GM20000 (cell line): Measurements from ENCODE around the gene RASA2.
"Not testable (repeated sequence)": the region's sequence is repeated elsewhere in the genome, so short reads cannot be mapped to it uniquely, and the experiment has no call there.

Experiments used
- DNase-seq: peaks from one replicate; pipeline ENCODE4 v3.0.0; 2012; ENCODE audit warnings: low spot score
- CTCF ChIP-seq: IDR thresholded peaks from 2 replicates; pipeline ENCODE4 v1.5.1; 2012; ENCODE audit warnings: mild to moderate bottlenecking, control low read depth; ENCODE audit errors: extremely low read depth, missing control alignments

Gene RASA2

DNA sequence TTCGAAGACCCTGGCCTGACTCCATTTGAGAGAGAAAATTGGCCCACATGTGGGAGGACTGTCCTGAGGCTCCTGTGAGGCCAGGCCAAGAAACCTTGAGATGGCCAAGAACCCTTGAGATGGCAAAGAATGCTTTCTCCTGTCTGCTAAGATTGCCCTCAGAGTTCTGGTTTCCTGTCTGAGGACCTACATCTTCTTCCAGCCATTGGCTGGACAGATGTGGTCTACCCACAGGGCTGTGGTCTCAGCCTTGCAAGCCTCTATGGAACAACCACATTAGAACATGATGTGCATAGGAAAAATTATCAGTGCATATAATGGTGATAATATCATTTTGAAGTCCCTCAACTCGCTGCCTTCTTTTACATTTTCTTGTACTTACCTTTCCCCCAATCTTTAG is 10.8 kb upstream of the RASA2 start:
- TF ChIP-seq CTCF = no peak
- DNase-seq = no peak

GRCh38 chr3:141477224-141477623 is 9.6 kb upstream of the RASA2 start:
- no peak for DNase-seq
- TF ChIP-seq CTCF = no peak

GRCh38 chr3:141478139-141478538 is 8.7 kb upstream of the RASA2 start:
- TF ChIP-seq CTCF = no peak
- DNase-seq = no peak

DNA sequence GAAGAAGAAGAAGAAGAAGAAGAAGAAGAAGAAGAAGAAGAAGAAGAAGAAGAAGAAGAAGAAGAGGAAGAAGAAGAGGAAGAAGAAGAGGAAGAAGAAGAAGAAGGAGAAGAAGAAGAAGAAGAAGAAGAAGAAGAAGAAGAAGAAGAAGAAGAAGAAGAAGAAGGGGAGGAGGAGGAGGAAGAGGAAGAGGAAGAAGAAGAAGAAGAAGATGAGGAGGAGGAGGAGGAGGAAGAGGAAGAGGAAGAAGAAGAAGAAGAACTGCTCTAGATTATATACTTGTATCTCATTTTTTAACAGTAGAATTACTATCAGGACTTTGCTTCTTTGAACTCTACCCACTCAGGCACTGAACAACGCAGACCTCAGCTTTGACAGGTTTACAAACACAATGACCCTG is 8.0 kb upstream of the RASA2 start:
- not testable (repeated sequence) for DNase-seq

DNA sequence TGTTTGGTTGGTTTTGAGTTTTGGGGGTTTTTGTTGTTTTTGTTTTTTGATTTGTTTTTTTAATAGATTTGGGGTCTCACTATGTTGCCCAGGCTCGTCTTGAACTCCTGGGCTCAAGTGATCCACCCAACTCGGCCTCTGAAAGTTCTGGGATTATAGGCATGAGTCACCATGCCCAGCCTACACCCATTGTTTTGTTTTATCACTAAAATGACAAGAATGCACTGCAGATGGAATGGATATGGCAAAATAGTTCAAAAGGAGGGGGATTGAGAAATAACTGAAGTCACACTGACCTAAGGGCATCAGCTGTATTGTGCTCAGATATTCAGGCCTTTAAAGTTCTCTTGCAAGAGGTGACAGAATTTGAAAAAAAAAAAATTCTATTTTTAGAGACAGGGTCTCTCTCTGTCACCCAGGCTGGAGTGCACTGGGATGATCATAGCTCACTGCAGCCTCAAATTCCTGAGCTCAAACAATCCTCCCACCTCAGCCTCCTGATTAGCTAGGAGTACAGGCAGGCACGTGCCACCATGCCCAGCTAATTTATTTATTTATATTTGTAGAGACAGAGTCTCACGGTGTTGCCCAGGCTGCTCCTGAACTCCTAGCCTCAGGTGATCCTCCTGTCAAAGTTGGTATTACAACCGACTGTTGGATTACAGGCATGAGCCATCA is 4.4 kb upstream of the RASA2 start:
- DNase-seq = no peak

GRCh38 chr3:141484701-141485287 is 2.0 kb upstream of the RASA2 start:
- DNase-seq = no peak
- no peak for TF ChIP-seq CTCF

More for the DNA sequence above, 4.4 kb upstream of the RASA2 start:
- no peak for TF ChIP-seq CTCF

GRCh38 chr3:141485641-141486495 is 959 bp upstream of the RASA2 start:
- no peak for DNase-seq
- TF ChIP-seq CTCF = no peak
